ENCODE data around the gene NRDE2.
"Not testable (repeated sequence)": the region's sequence is repeated elsewhere in the genome, so short reads cannot be mapped to it uniquely, and the experiment has no call there.

NRDE2 gene

DNA sequence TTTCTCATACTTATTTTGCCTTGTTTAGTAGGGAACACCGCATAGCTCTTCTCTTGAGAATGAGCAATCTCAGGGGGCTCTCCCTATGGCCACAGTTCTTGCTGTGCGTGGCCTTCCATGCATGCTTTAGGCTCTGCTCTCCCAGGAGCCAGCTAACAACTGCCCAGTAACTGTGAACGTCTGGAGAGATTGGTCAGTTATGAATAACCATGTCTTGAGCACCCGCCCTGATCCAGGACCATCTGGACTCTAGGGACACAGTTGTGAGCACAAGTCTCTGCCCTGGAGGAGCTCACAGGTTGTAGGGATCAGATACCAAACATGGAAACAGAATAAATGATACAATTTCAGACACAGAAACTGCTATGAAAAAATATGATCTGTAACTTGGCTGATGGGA, 63.3 kb downstream of the NRDE2 start:
- H3K79me2 ChIP-seq (ENCODE audit: control insufficient read depth, insufficient read depth, low read length, unreplicated experiment): no peaks in the 10 kb centered on the region
- H3K27ac ChIP-seq (ENCODE audit: low read depth, low read length): no peak overlapping the region
- H3K4me1 ChIP-seq (ENCODE audit: control insufficient read depth, insufficient read depth, low read length, unreplicated experiment): no peaks in the 10 kb centered on the region
- peaks cover 41% of the 10 kb centered on the region for H3K36me3 ChIP-seq (ENCODE audit: insufficient read depth, low read length)
- no peak overlapping the region for H2AFZ ChIP-seq (ENCODE audit: low read length, unreplicated experiment)
- H3K27me3 ChIP-seq (ENCODE audit: insufficient read depth, low read length): no peaks in the 10 kb centered on the region
- H3K4me3 ChIP-seq (ENCODE audit: low read depth, low read length): no peak overlapping the region

DNA sequence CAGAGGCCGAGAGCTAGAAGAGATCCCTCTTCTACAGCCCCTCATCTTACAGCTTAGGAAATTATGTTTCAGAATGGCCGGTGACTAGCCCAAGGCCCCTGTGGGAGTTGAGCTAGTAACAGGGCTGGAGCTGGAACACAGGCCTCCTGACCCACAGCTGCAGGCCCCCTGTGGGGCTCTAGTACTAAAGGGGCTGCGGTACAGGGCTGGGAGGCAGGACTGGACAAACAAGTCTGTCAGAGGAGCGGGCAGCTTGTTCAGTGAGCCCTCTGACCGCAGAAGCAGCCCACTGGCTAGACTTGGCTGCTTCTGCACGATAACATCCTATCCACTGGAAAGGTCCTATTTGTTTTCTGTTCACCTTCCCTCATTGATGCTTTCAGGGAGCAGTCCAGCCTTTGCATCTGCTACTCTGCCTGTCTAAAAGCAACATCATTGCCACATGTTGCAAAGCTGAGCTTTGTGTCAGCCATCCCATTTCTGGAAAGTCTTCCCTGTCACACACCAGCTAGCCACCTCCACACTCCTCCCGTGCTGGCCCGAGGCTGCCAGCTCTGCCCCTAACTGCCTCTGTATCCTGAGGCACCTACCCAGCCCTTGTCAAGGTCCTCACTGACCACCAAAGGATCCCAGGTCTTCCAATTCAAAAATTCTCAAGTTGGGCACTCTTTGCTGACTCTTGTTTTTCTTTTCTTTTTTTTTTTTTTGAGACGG, 65.1 kb downstream of the NRDE2 start:
- Histone ChIP-seq H3K27me3 (ENCODE audit: insufficient read depth, low read length) (no peaks in the 10 kb centered on the region), H2AFZ (ENCODE audit: low read length, unreplicated experiment) (no peak overlapping the region), H3K27ac (ENCODE audit: low read depth, low read length) (no peak overlapping the region), H3K79me2 (ENCODE audit: control insufficient read depth, insufficient read depth, low read length, unreplicated experiment) (no peaks in the 10 kb centered on the region), H3K4me1 (ENCODE audit: control insufficient read depth, insufficient read depth, low read length, unreplicated experiment) (no peaks in the 10 kb centered on the region), H3K4me3 (ENCODE audit: low read depth, low read length) (no peak overlapping the region), H3K36me3 (ENCODE audit: insufficient read depth, low read length) (peaks cover 43% of the 10 kb centered on the region)

DNA sequence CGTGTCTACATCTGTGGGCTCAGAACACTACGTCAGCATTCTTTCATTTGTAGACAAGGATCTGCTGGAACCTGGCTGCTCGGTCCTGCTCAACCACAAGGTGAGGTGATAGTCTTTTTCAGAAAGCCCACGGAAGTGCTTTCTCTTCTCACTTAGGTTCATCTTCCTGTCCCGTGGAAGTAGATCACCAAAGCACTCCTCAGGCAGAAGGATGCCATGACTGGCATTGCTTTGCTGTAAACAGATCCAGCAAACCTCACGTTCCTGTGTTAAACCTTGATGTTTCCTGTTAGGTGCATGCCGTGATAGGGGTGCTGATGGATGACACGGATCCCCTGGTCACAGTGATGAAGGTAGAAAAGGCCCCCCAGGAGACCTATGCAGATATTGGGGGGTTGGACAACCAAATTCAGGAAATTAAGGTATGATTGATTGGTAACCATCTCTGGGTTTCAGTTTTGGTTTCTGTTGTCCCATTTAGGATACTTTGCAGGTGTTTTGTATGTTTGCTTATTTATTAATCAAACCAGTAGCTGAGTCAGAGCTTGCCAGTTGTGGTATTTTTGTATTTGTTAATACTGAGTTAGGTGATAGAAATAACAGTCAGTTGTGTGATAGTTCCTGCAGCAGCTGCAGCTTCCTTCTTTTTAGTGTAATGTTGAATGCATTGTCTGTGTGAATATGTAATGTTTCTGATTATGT, 67.8 kb downstream of the NRDE2 start:
- no peaks in the 10 kb centered on the region for H3K27me3 ChIP-seq (ENCODE audit: insufficient read depth, low read length)
- peaks cover 39% of the 10 kb centered on the region for H3K36me3 ChIP-seq (ENCODE audit: insufficient read depth, low read length)
- no peak overlapping the region for H3K27ac ChIP-seq (ENCODE audit: low read depth, low read length)
- no peak overlapping the region for H3K4me3 ChIP-seq (ENCODE audit: low read depth, low read length)
- no peak overlapping the region for H2AFZ ChIP-seq (ENCODE audit: low read length, unreplicated experiment)
- H3K79me2 ChIP-seq (ENCODE audit: control insufficient read depth, insufficient read depth, low read length, unreplicated experiment): peaks cover 8% of the 10 kb centered on the region
- peaks cover 3% of the 10 kb centered on the region for H3K4me1 ChIP-seq (ENCODE audit: control insufficient read depth, insufficient read depth, low read length, unreplicated experiment)

DNA sequence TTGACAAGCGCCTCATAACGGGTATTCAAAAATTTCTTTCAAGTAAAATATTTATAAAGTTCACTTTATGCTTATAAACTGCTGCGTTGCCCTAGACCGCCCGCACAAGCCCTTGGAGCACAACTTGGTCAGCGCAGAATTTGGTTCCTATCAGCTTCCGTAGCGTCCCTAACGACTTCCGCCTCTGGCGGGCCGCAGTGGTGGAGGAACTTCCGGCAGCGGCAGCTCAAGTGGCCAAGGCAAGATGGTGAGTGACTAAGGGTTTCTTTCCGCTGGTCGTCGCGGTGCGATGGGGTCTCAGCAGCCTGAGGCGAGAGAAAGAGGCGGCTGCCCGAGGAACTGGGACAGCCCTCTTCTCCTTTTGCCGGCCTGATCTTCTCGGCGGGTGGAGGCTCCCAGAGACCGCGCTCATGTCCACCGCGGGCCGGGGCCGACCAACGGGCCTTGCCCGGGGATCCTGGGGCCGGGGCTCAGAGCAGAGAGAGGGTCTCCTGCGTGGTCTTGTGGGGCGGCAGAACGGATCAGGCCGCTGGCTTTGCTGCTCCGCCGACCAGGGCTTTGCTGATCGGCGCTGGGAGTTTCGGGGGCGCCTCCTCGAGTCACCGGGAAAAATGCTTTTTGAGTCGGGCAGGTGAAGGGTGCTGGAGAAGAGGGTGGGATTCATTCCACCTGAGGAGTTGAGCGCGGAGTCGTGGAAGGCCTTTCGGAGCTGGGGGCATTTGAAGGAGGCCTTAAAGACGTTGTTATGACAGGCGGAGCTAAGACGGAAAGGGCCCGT, 75.2 kb downstream of the NRDE2 start, which contains the start of gene PSMC1:
PSMC1 (plus strand) TSS at position 200 of the 778 bp plus-strand sequence; CDS start at position 245, 45 bp downstream.
- peaks cover 24% of the 10 kb centered on the region for H3K36me3 ChIP-seq (ENCODE audit: insufficient read depth, low read length)
- H2AFZ ChIP-seq (ENCODE audit: low read length, unreplicated experiment): peak within 1 kb of the TSS; percentile 100
- peak within 1 kb of the TSS; percentile 75 for H3K27ac ChIP-seq (ENCODE audit: low read depth, low read length)
- no peaks in the 10 kb centered on the region for H3K27me3 ChIP-seq (ENCODE audit: insufficient read depth, low read length)
- H3K4me3 ChIP-seq (ENCODE audit: low read depth, low read length): peak within 1 kb of the TSS; percentile 89
- peaks cover 39% of the 10 kb centered on the region for H3K79me2 ChIP-seq (ENCODE audit: control insufficient read depth, insufficient read depth, low read length, unreplicated experiment)
- H3K4me1 ChIP-seq (ENCODE audit: control insufficient read depth, insufficient read depth, low read length, unreplicated experiment): peaks cover 21% of the 10 kb centered on the region

DNA sequence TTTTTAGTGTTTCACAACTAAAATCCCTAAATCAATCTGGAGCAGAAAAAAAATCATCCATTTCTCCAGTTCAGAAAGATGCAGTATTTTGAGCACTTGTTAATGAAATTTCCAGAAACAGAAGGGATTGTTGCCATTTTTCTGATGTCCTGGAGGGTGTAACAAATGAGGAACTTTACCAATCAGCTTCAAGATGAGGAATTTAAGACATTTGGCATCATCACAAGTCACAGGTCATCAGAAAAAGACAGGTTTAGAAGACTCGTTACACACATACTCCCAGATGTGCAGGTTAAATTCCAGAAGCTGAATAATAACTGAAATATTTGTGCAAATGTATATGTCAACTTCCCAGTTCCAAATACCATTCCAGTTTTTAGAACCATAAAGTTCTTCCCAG, 75.9 kb downstream of the NRDE2 start:
- H3K27me3 ChIP-seq (ENCODE audit: insufficient read depth, low read length): no peaks in the 10 kb centered on the region
- H3K27ac ChIP-seq (ENCODE audit: low read depth, low read length): no peak overlapping the region
- H3K79me2 ChIP-seq (ENCODE audit: control insufficient read depth, insufficient read depth, low read length, unreplicated experiment): peaks cover 39% of the 10 kb centered on the region
- H3K4me1 ChIP-seq (ENCODE audit: control insufficient read depth, insufficient read depth, low read length, unreplicated experiment): peaks cover 21% of the 10 kb centered on the region
- peak overlapping the region; percentile 100 for H2AFZ ChIP-seq (ENCODE audit: low read length, unreplicated experiment)
- peak overlapping the region; percentile 89 for H3K4me3 ChIP-seq (ENCODE audit: low read depth, low read length)
- peaks cover 17% of the 10 kb centered on the region for H3K36me3 ChIP-seq (ENCODE audit: insufficient read depth, low read length)

DNA sequence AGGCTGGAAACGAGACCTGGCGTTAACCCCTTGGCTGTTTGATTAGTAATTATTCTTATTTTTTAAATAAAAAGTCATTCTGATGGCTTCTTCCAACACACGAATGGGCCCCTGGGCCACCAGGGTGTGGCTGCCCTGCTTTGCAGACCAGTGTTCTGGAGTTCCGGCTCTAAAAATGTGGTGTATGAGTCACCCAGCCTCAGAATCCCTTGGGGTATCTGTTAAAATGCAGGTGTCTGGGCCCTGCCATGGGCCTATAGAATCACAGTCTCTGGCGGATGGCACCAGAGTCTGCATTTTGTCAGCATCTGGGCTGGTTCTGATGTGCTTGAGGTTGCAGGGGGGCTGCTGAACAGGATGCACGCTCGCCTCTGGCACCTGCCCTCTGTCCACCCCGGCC, 77.9 kb downstream of the NRDE2 start:
- peaks cover 30% of the 10 kb centered on the region for H3K79me2 ChIP-seq (ENCODE audit: control insufficient read depth, insufficient read depth, low read length, unreplicated experiment)
- peaks cover 17% of the 10 kb centered on the region for H3K4me1 ChIP-seq (ENCODE audit: control insufficient read depth, insufficient read depth, low read length, unreplicated experiment)
- no peak overlapping the region for H3K27ac ChIP-seq (ENCODE audit: low read depth, low read length)
- H3K36me3 ChIP-seq (ENCODE audit: insufficient read depth, low read length): peaks cover 6% of the 10 kb centered on the region; the same call in 1 of the 2 replicates
- no peak overlapping the region for H3K4me3 ChIP-seq (ENCODE audit: low read depth, low read length)
- no peak overlapping the region for H2AFZ ChIP-seq (ENCODE audit: low read length, unreplicated experiment)
- no peaks in the 10 kb centered on the region for H3K27me3 ChIP-seq (ENCODE audit: insufficient read depth, low read length)

DNA sequence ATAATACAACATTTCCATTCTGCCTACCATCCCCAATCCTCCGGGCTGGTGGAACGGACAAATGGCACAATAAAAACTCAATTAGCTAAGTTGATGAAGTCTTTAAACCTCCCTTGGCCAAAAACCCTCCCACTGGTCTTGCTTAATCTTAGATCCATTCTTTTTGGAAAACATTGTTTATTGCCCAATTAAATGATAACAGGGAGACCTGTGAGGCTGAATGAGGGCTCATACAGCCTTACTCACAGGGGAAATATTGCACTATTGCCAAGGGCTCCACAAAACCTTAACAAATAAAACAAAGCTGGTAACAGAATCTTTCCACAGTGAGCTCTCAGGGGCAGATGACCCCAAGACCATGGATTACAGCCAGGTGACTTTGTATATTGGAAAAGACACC, 83.1 kb downstream of the NRDE2 start:
- Histone ChIP-seq H3K79me2 (ENCODE audit: control insufficient read depth, insufficient read depth, low read length, unreplicated experiment) (no peaks in the 10 kb centered on the region), H3K27ac (ENCODE audit: low read depth, low read length) (no peak overlapping the region), H3K4me1 (ENCODE audit: control insufficient read depth, insufficient read depth, low read length, unreplicated experiment) (no peaks in the 10 kb centered on the region), H3K27me3 (ENCODE audit: insufficient read depth, low read length) (peaks cover 16% of the 10 kb centered on the region), H3K4me3 (ENCODE audit: low read depth, low read length) (no peak overlapping the region), H3K36me3 (ENCODE audit: insufficient read depth, low read length) (no peaks in the 10 kb centered on the region), H2AFZ (ENCODE audit: low read length, unreplicated experiment) (no peak overlapping the region)

DNA sequence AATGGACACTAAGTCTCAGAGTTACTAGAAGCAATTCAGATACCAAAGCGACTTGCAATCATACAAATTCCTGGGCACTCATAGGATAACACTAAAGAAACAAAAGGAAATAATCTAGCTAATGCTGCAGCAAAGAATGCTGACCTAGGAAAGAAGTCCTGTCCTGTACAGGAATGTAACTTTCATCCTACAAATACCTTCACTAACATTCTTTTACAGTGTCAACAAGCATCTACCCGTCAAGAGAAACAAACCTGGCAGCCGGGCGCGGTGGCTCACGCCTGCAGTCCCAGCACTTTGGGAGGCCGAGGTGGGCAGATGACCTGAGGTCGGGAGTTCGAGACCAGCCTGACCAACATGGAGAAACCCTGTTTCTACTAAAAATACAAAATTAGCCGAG, 84.3 kb downstream of the NRDE2 start:
- H3K27ac ChIP-seq (ENCODE audit: low read depth, low read length); H3K79me2 ChIP-seq (ENCODE audit: control insufficient read depth, insufficient read depth, low read length, unreplicated experiment); H3K4me3 ChIP-seq (ENCODE audit: low read depth, low read length); H3K4me1 ChIP-seq (ENCODE audit: control insufficient read depth, insufficient read depth, low read length, unreplicated experiment); H2AFZ ChIP-seq (ENCODE audit: low read length, unreplicated experiment); H3K36me3 ChIP-seq (ENCODE audit: insufficient read depth, low read length): not testable (repeated sequence)
- peaks cover 17% of the 10 kb centered on the region for H3K27me3 ChIP-seq (ENCODE audit: insufficient read depth, low read length)

DNA sequence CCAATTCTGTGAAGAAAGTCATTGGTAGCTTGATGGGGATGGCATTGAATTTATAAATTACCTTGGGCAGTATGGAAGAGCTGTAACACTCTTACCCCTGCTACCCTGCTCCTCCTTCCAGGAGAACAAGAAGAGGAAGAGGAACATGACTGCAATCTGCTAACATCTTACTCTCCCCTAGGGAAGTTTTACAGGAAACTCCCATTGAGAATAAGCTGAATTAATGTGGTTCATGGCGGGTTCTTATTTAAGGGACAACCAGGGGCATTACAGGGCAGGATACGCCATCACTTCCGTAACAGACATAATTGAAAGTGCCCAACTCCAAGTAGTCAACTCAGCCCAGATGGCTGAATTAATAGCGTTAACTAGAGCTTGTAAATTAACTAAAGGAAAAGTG, 84.8 kb downstream of the NRDE2 start:
- no peak overlapping the region for H3K27ac ChIP-seq (ENCODE audit: low read depth, low read length)
- H3K79me2 ChIP-seq (ENCODE audit: control insufficient read depth, insufficient read depth, low read length, unreplicated experiment): no peaks in the 10 kb centered on the region
- peaks cover 21% of the 10 kb centered on the region for H3K27me3 ChIP-seq (ENCODE audit: insufficient read depth, low read length)
- no peak overlapping the region for H2AFZ ChIP-seq (ENCODE audit: low read length, unreplicated experiment)
- H3K4me3 ChIP-seq (ENCODE audit: low read depth, low read length): no peak overlapping the region
- H3K4me1 ChIP-seq (ENCODE audit: control insufficient read depth, insufficient read depth, low read length, unreplicated experiment): no peaks in the 10 kb centered on the region
- H3K36me3 ChIP-seq (ENCODE audit: insufficient read depth, low read length): no peaks in the 10 kb centered on the region

DNA sequence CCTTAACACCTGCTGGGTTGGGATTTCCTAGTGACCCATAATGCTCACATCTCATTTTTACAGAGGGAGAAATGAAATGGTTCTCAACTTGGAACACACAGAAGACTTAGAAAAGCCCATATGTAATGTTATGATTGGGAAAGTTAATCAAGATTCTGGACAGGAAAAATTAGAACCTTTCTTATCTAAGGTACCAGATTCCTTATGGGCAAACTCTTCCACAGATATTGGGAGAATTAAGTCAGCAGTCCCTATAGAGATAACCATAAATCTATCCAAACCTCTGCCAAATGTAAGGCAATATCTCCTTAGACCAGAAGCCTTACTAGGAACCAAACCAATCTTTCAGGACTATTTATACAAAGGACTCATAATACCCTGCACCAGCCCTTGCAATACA, 89.3 kb downstream of the NRDE2 start:
- no peak overlapping the region for H3K27ac ChIP-seq (ENCODE audit: low read depth, low read length)
- H3K4me1 ChIP-seq (ENCODE audit: control insufficient read depth, insufficient read depth, low read length, unreplicated experiment): no peaks in the 10 kb centered on the region
- peaks cover 35% of the 10 kb centered on the region for H3K27me3 ChIP-seq (ENCODE audit: insufficient read depth, low read length)
- H3K79me2 ChIP-seq (ENCODE audit: control insufficient read depth, insufficient read depth, low read length, unreplicated experiment): no peaks in the 10 kb centered on the region
- H3K36me3 ChIP-seq (ENCODE audit: insufficient read depth, low read length): no peaks in the 10 kb centered on the region
- no peak overlapping the region for H2AFZ ChIP-seq (ENCODE audit: low read length, unreplicated experiment)
- no peak overlapping the region for H3K4me3 ChIP-seq (ENCODE audit: low read depth, low read length)
